Endothelial cell of umbilical vein (primary cell): ENCODE results near the gene RIC8A. TPM values are rescaled to one million over a fixed set of nuclear protein-coding genes. Genes with fewer than 3 reads are reported as not detected.

ENCODE experiments used
- BruUV-seq: library from RNA; stranded (reverse); fragments of 400-500 nt; replicated peaks from 2 replicates; lab custom pipeline; 2021; lab: Mats Ljungman, UMichigan
- CTCF ChIA-PET: fragments of 300-600, 350-600 bp; sonication (Branson Sonifier 250); formaldehyde crosslinking; loops from one replicate; lab custom pipeline; 2021; ENCODE audit warnings: antibody characterized with exemption, inconsistent platforms; lab: Charles Lee
- POLR2A ChIA-PET: fragments of 300-600, 350-600 bp; sonication (Branson Sonifier 250); formaldehyde crosslinking; loops from one replicate; lab custom pipeline; 2021; ENCODE audit warnings: antibody characterized with exemption, inconsistent platforms; lab: Charles Lee
- DNase-seq: peaks from one replicate; pipeline ENCODE4 v3.0.0-alpha.2; 2011; ENCODE audit warnings: low read depth, low spot score
- FAIRE-seq: peaks from 2 replicates; lab custom pipeline; 2011; peaks lifted over from hg19 to GRCh38; lab: Jason Lieb, UNC
- H2AFZ ChIP-seq: 2 replicates; pipeline ENCODE4 v1.6.0; 2012; ENCODE audit warnings: low read depth, low read length, control low read depth, inconsistent platforms
- H3K27ac ChIP-seq: 2 replicates; pipeline ENCODE4 v1.5.1; 2011; ENCODE audit warnings: low read depth, mild to moderate bottlenecking, control low read depth, low read length, moderate library complexity; ENCODE audit not compliant: insufficient read depth
- H3K27me3 ChIP-seq, 2 experiments: 2 replicates each; pipeline versions ENCODE4 v1.6.0 to v1.6.1; 2011; ENCODE audit warnings: low read length in 2 of 2, mixed read lengths in 1 of 2; ENCODE audit not compliant: control insufficient read depth in 2 of 2, insufficient read depth in 2 of 2
- H3K36me3 ChIP-seq, 2 experiments: 2 replicates in 1 of 2; 3 replicates in 1 of 2; pipeline ENCODE4 v1.5.1; 2011; ENCODE audit warnings: low read length in 2 of 2, mild to moderate bottlenecking in 1 of 2, moderate library complexity in 1 of 2; ENCODE audit not compliant: control insufficient read depth in 2 of 2, insufficient read depth in 2 of 2; ENCODE audit errors: extremely low read depth in 1 of 2
- H3K4me1 ChIP-seq: 3 replicates; pipeline ENCODE4 v1.5.1; 2011; ENCODE audit warnings: mild to moderate bottlenecking, low read length; ENCODE audit not compliant: control insufficient read depth, insufficient read depth; ENCODE audit errors: extremely low read depth
- H3K4me2 ChIP-seq: 2 replicates; pipeline ENCODE4 v1.6.1; 2011; ENCODE audit warnings: low read length, control low read depth, mixed read lengths; ENCODE audit not compliant: insufficient read depth
- H3K4me3 ChIP-seq, 3 experiments: fragments of 200-600 bp in 1 of 3; sonication (generic), shearing (Covaris generic) in 1 of 3; replicated peaks in 1 of 3; 2 replicates each; pipeline ENCODE4 v1.5.1; 2011 to 2016; ENCODE audit warnings: control low read depth in 3 of 3, low read length in 3 of 3, mild to moderate bottlenecking in 2 of 3, inconsistent platforms in 1 of 3, low read depth in 1 of 3, moderate library complexity in 1 of 3; ENCODE audit not compliant: insufficient read depth in 1 of 3
- H3K79me2 ChIP-seq: 2 replicates; pipeline ENCODE4 v1.6.0; 2012; ENCODE audit warnings: low read length, inconsistent platforms; ENCODE audit not compliant: control insufficient read depth, insufficient read depth
- H3K9ac ChIP-seq: replicated peaks from 2 replicates; pipeline ENCODE3; 2011; ENCODE audit warnings: low read length, control low read depth; ENCODE audit not compliant: insufficient read depth; ENCODE audit errors: extremely low read depth
- H3K9me1 ChIP-seq: replicated peaks from 3 replicates; pipeline ENCODE4 v1.6.0; 2011; ENCODE audit warnings: mild to moderate bottlenecking, low read length; ENCODE audit not compliant: control insufficient read depth, insufficient read depth; ENCODE audit errors: extremely low read depth
- H3K9me3 ChIP-seq: replicated peaks from 2 replicates; pipeline ENCODE4 v1.5.1; 2012; ENCODE audit warnings: low read length, inconsistent platforms; ENCODE audit not compliant: control insufficient read depth, insufficient read depth
- H4K20me1 ChIP-seq: replicated peaks from 2 replicates; pipeline ENCODE3; 2011; ENCODE audit warnings: mild to moderate bottlenecking, low read length; ENCODE audit not compliant: control insufficient read depth, insufficient read depth; ENCODE audit errors: extremely low read depth
- EZH2 ChIP-seq: IDR thresholded peaks from 2 replicates; pipeline ENCODE4 v1.6.1; 2012; ENCODE audit warnings: borderline replicate concordance, low read depth, mild to moderate bottlenecking, moderate library complexity, low read length, inconsistent platforms; ENCODE audit not compliant: severe bottlenecking
- FOS ChIP-seq: IDR thresholded peaks from 2 replicates; pipeline ENCODE4 v1.6.1; 2011; ENCODE audit warnings: mild to moderate bottlenecking, low read length, moderate library complexity, borderline replicate concordance; ENCODE audit not compliant: insufficient read depth
- GATA2 ChIP-seq: IDR thresholded peaks from 2 replicates; pipeline ENCODE4 v1.7.0; 2011; ENCODE audit warnings: low read depth, mild to moderate bottlenecking, moderate library complexity, mixed read lengths, low read length; ENCODE audit not compliant: insufficient read length, insufficient read depth
- JUN ChIP-seq: IDR thresholded peaks from 2 replicates; pipeline ENCODE4 v1.6.1; 2011; ENCODE audit warnings: borderline replicate concordance, low read depth; ENCODE audit not compliant: insufficient read length, insufficient read depth
- MYC ChIP-seq: IDR thresholded peaks from one replicate; pipeline ENCODE4 v1.6.1; 2011; ENCODE audit warnings: mild to moderate bottlenecking, low read depth, low read length
- POLR2A ChIP-seq: IDR thresholded peaks from 2 replicates; pipeline ENCODE4 v1.6.1; 2012; ENCODE audit warnings: low read depth, mild to moderate bottlenecking, control low read depth, low read length
- POLR2AphosphoS5 ChIP-seq: IDR thresholded peaks from 2 replicates; pipeline ENCODE4 v1.6.1; 2012; ENCODE audit warnings: low read depth, mild to moderate bottlenecking, control low read depth, low read length, moderate library complexity; ENCODE audit not compliant: insufficient read depth
- dilution Hi-C: fragments of 300-500 bp; cut with MboI; formaldehyde crosslinking; loops from one replicate; pipeline ENCODE4 v1.15.0; 2019; ENCODE audit warnings: low sequenced_read_pairs; ENCODE audit not compliant: extremely low pct_ligation_motif_present
- intact Hi-C: fragments of 100-400 bp; cut with micrococcal nuclease; formaldehyde crosslinking; loops from one replicate; pipeline ENCODE4 v1.10.0; 2022
- polyA plus RNA-seq, 4 experiments: library from polyadenylated mRNA; depleted of rRNA in 3 of 4; stranded (reverse) in 3 of 4; unstranded in 1 of 4; fragments of >200 nt; gene quantifications; 2 replicates each; pipeline versions ENCODE4 v1.2.1 to v1.2.3, GENCODE V29; 2011 to 2012; ENCODE audit warnings: missing spikeins in 1 of 4
- total RNA-seq: library from RNA; stranded (reverse); gene quantifications from 2 replicates; pipeline ENCODE4 v1.2.3, GENCODE V29; 2021
- TF ChIP-seq, protein P1 (sequence below): IDR thresholded peaks from 2 replicates; pipeline ENCODE4 v1.6.1; 2011; ENCODE audit not compliant: insufficient read depth, insufficient read length
- TF ChIP-seq, protein P2 (sequence below), 2 donors: IDR thresholded peaks; 1 replicate in 1 of 2; 2 replicates in 1 of 2; pipeline ENCODE4 v1.5.1; 2011; ENCODE audit warnings: low read length in 2 of 2, mild to moderate bottlenecking in 2 of 2, moderate library complexity in 2 of 2, control low read depth in 1 of 2, inconsistent platforms in 1 of 2, low read depth in 1 of 2; ENCODE audit not compliant: insufficient read depth in 1 of 2; ENCODE audit errors: extremely low read depth in 1 of 2

Gene RIC8A
- total and polyA plus RNA-seq, 2 donors (not counting 3 experiments of a cell fraction or from before 2014, with no cell fraction given) = 112 to 143 TPM

DNA sequence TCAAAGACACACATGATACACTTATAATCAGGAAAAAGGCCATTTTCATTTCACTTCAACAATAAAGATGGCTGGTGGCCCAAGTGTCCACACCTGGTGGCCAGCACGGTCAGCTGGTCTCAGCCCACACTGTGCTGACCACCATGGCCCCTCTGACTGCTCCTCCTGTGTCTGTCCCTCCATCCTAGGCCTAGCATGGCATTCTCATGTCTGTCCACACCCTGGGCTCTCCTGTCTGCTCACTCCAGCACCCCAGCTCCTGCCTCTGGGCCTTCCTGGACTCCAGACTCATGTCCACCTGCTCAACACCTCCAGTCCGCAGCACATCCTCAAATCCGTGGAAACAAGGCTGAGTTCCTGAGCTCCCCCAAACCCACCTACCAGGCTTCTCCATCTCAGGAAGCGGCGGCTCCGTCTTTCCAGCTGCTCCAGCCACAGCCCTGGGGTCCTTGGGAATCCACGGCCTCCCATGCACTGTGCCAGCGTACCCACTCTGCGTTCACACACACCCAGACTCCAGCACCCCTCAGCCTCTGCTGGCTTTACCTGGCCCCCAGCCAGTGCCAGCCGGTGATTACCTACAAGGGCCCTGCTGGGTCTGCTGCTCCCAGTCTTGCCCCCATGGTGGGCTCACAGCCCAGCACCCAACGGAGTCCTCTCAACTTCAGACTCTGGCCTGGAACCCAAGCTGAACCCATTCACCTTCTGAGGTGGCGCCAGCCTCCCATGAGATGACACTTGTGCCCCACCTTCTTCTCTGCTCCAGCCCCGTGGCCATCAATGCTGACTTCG, 14.7 kb downstream of the RIC8A start:
- H2AFZ ChIP-seq = no peak overlapping the region
- no peaks in the 10 kb centered on the region for H4K20me1 ChIP-seq
- intact Hi-C loops (no loop called here), dilution Hi-C loops (no loop called here)
- H3K4me3 ChIP-seq = no peak overlapping the region
- no TSS peak for BruUV-seq
- no peaks in the 10 kb centered on the region for H3K4me1 ChIP-seq
- peaks cover 0 to 3% of the 10 kb centered on the region in 2 experiments for H3K36me3 ChIP-seq
- H3K4me2 ChIP-seq = no peak overlapping the region
- H3K79me2 ChIP-seq = no peaks in the 10 kb centered on the region
- H3K9ac ChIP-seq = no peak overlapping the region
- H3K27me3 ChIP-seq = no peaks in the 10 kb centered on the region
- POLR2A ChIA-PET = no interaction called here
- TF ChIP-seq, protein P1, sequence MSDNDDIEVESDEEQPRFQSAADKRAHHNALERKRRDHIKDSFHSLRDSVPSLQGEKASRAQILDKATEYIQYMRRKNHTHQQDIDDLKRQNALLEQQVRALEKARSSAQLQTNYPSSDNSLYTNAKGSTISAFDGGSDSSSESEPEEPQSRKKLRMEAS = no peak
- no peak for TF ChIP-seq EZH2
- TF ChIP-seq, protein P2, sequence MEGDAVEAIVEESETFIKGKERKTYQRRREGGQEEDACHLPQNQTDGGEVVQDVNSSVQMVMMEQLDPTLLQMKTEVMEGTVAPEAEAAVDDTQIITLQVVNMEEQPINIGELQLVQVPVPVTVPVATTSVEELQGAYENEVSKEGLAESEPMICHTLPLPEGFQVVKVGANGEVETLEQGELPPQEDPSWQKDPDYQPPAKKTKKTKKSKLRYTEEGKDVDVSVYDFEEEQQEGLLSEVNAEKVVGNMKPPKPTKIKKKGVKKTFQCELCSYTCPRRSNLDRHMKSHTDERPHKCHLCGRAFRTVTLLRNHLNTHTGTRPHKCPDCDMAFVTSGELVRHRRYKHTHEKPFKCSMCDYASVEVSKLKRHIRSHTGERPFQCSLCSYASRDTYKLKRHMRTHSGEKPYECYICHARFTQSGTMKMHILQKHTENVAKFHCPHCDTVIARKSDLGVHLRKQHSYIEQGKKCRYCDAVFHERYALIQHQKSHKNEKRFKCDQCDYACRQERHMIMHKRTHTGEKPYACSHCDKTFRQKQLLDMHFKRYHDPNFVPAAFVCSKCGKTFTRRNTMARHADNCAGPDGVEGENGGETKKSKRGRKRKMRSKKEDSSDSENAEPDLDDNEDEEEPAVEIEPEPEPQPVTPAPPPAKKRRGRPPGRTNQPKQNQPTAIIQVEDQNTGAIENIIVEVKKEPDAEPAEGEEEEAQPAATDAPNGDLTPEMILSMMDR (IDR thresholded peaks at IDR 0.05; ENCODE audit: extremely low read depth in 1 of 2, insufficient read depth in 1 of 2, low read depth in 1 of 2, low read length in 2 of 2) = no peak
- TF ChIP-seq POLR2AphosphoS5 = no peak
- no peak for TF ChIP-seq FOS
- no peak for TF ChIP-seq POLR2A
- TF ChIP-seq GATA2 = no peak
- no peak for TF ChIP-seq JUN
- no peak for TF ChIP-seq MYC
- no peak overlapping the region for H3K27ac ChIP-seq
- FAIRE-seq = no peak
- H3K9me1 ChIP-seq = no peaks in the 10 kb centered on the region
- no peaks in the 10 kb centered on the region for H3K9me3 ChIP-seq
- DNase-seq = no peak
- CTCF ChIA-PET = interaction anchor here (1.6 kb wide), 1 partner anchor 13 kb away, joined by 5 read pairs; no protein-coding TSS in a partner anchor
